ENCODE measurements around the gene LMNTD2. TPM values are rescaled to one million over a fixed set of nuclear protein-coding genes. Genes with fewer than 3 reads are reported as not detected.
A peak's percentile ranks its signal among the peaks of the same experiment; 100 is the strongest.

The LMNTD2 gene
- polyA plus RNA-seq, 2 of the 4 experiments (the other 2 are of a cell fraction), result 2.2 to 3.5 TPM

DNA sequence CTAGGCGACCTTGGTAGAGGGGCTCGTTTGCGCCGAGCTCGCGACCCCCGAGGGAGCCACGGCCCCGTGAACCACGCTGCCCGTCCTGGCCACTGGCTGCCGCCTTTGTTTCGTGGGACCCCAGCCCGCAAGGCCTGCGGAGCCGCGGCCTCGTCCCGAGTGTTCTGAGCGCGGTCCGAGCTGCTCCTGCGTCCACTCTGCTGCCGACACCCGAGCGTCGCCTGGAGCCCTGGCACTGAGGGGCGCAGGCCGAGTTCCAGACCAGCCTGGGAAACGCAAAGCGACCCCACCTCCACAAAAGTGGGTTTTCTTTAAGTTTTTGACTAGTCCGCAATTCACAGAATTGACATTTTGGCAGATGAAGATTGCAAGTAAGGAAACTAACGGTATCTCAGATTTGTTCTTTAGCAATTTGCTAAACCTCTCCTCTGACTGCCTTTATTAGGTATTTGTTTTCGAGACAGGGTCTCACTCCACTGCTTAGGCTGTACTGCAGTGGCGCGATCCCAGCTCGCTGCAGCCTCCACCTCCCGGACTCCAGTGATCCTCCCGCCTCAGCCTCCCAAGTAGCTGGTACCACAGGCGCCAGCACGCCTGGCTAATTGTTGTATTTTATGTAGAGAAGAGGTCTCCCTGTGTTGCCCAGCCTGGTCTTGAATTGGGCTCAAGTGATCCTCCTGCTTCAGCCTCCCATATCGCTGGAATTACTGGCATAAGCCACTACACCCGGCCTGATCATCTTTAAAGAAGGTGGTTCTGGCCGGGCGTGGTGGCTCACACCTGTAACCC, 52.6 kb downstream of the LMNTD2 start:
- peak in 1 of 2 experiments; percentile 1; a peak in 3 of 6 replicates for ATAC-seq
- POLR2A ChIA-PET, result no interaction called here
- FAIRE-seq, result no peak
- WGBS (ENCODE audit: missing lambda C conversion rate), result 52% methylated on average over 35 of the region's 45 CpGs
- H3K9me3 ChIP-seq, result no peaks in the 10 kb centered on the region
- no peak for TF ChIP-seq JUNB (IDR thresholded peaks at IDR 0.05)
- TF ChIP-seq GATA3 (IDR thresholded peaks at IDR 0.05; ENCODE audit: borderline replicate concordance), result no peak
- no peak for TF ChIP-seq KDM5A (IDR thresholded peaks at IDR 0.05)
- TF ChIP-seq SMC3 (IDR thresholded peaks at IDR 0.05), result no peak
- TF ChIP-seq, protein P1, sequence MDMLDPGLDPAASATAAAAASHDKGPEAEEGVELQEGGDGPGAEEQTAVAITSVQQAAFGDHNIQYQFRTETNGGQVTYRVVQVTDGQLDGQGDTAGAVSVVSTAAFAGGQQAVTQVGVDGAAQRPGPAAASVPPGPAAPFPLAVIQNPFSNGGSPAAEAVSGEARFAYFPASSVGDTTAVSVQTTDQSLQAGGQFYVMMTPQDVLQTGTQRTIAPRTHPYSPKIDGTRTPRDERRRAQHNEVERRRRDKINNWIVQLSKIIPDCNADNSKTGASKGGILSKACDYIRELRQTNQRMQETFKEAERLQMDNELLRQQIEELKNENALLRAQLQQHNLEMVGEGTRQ (IDR thresholded peaks at IDR 0.05), result no peak
- TF ChIP-seq ZC3H11A (IDR thresholded peaks at IDR 0.05), result no peak
- TF ChIP-seq, protein P2, sequence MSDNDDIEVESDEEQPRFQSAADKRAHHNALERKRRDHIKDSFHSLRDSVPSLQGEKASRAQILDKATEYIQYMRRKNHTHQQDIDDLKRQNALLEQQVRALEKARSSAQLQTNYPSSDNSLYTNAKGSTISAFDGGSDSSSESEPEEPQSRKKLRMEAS (IDR thresholded peaks at IDR 0.05), result no peak
- TF ChIP-seq EHMT2 (IDR thresholded peaks at IDR 0.05; ENCODE audit: low read depth), result no peak
- no peak for TF ChIP-seq POLR2A (IDR thresholded peaks at IDR 0.05; ENCODE audit: low read length)
- no peak for TF ChIP-seq TFCP2L1 (CRISPR knock-in tag; IDR thresholded peaks at IDR 0.05)
- no peak for TF ChIP-seq CBX2 (IDR thresholded peaks at IDR 0.05; ENCODE audit: borderline replicate concordance, low read depth)
- TF ChIP-seq EHF (CRISPR knock-in tag; IDR thresholded peaks at IDR 0.05), result no peak
- TF ChIP-seq, protein P3, sequence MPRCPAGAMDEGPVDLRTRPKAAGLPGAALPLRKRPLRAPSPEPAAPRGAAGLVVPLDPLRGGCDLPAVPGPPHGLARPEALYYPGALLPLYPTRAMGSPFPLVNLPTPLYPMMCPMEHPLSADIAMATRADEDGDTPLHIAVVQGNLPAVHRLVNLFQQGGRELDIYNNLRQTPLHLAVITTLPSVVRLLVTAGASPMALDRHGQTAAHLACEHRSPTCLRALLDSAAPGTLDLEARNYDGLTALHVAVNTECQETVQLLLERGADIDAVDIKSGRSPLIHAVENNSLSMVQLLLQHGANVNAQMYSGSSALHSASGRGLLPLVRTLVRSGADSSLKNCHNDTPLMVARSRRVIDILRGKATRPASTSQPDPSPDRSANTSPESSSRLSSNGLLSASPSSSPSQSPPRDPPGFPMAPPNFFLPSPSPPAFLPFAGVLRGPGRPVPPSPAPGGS (IDR thresholded peaks at IDR 0.05), result no peak
- no peak for TF ChIP-seq RNF2 (IDR thresholded peaks at IDR 0.05; ENCODE audit: borderline replicate concordance, low read depth)
- TF ChIP-seq ESRRA (IDR thresholded peaks at IDR 0.05; ENCODE audit: borderline replicate concordance, low read length), result no peak
- no peak for TF ChIP-seq HEYL (CRISPR knock-in tag; IDR thresholded peaks at IDR 0.05)
- DNase-seq (ENCODE audit: low read depth in 1 of 2, low spot score in 1 of 2), result no peak
- H3K27ac ChIP-seq, result peak overlapping the region; percentile 69 to 97
- peak overlapping the region; percentile 91 for H3K4me2 ChIP-seq
- CTCF ChIA-PET, result interaction anchor here (7.4 kb wide), 1 partner anchor 10 kb away, joined by 55 read pairs; no protein-coding TSS in a partner anchor
- H3K4me3 ChIP-seq, result peak overlapping the region; percentile 83
- H3K4me1 ChIP-seq, result peaks cover 15% of the 10 kb centered on the region; the same call in 2 of the 3 replicates

DNA sequence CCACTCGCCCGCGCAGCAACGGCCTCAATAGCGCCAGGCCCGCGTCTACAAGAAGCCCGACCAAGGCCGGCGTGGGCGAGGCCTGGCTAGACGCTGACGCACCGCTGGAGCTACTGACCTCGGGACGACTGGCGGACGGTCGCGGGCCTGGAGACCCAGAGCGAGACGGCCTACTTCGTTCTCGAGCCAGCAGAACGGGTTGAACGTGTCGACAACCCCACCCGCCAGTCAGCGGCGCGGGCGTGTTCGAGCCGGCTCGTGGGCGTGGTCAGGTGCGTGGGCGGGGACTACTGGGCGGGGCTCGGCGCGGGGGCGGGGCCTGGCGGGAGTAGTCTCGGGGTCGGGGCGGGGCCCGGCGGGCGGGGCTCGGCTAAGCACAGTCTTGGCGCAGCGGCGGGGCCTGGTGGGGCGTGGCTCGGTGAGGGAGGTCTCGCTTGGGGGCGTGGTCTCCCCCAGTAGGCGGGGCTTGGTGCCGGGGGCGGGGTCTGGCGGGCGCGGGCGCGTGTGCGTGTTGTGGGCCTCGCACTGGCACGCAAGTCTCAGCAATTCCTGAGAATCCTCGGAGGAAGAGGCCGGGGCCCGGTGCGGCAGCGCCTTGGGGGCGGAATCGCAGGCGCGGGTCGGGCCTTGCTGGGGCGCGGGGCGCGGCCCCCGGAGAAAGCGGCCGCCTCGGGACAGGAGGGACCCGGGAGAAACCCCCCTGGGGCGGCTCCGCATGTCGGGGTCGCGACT, 53.4 kb downstream of the LMNTD2 start, which contains the start of gene RNH1:
TSS of gene RNH1 (minus strand) at position 248 of the 732 bp plus-strand sequence. CDS start 5,080 bp downstream, outside the sequence.
- Histone ChIP-seq H3K4me3 (peak within 1 kb of the TSS; percentile 83), H3K27ac (peak within 1 kb of the TSS; percentile 97), H3K4me1 (peaks cover 15% of the 10 kb centered on the region; the same call in 2 of the 3 replicates), H3K4me2 (peak within 1 kb of the TSS; percentile 91), H3K9me3 (no peaks in the 10 kb centered on the region)
- 0% methylated on average over 7 of the region's 93 CpGs for WGBS (ENCODE audit: missing lambda C conversion rate)
- TF ChIP-seq, protein P4, sequence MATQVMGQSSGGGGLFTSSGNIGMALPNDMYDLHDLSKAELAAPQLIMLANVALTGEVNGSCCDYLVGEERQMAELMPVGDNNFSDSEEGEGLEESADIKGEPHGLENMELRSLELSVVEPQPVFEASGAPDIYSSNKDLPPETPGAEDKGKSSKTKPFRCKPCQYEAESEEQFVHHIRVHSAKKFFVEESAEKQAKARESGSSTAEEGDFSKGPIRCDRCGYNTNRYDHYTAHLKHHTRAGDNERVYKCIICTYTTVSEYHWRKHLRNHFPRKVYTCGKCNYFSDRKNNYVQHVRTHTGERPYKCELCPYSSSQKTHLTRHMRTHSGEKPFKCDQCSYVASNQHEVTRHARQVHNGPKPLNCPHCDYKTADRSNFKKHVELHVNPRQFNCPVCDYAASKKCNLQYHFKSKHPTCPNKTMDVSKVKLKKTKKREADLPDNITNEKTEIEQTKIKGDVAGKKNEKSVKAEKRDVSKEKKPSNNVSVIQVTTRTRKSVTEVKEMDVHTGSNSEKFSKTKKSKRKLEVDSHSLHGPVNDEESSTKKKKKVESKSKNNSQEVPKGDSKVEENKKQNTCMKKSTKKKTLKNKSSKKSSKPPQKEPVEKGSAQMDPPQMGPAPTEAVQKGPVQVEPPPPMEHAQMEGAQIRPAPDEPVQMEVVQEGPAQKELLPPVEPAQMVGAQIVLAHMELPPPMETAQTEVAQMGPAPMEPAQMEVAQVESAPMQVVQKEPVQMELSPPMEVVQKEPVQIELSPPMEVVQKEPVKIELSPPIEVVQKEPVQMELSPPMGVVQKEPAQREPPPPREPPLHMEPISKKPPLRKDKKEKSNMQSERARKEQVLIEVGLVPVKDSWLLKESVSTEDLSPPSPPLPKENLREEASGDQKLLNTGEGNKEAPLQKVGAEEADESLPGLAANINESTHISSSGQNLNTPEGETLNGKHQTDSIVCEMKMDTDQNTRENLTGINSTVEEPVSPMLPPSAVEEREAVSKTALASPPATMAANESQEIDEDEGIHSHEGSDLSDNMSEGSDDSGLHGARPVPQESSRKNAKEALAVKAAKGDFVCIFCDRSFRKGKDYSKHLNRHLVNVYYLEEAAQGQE (IDR thresholded peaks at IDR 0.05), result no peak
- TF ChIP-seq ZFP36 (IDR thresholded peaks at IDR 0.05; ENCODE audit: borderline replicate concordance, partially characterized antibody), result no peak
- TF ChIP-seq JUN (IDR thresholded peaks at IDR 0.05), result peak in 1 of 2 experiments; percentile 92; a peak in 2 of 5 replicates
- TF ChIP-seq, protein P5, sequence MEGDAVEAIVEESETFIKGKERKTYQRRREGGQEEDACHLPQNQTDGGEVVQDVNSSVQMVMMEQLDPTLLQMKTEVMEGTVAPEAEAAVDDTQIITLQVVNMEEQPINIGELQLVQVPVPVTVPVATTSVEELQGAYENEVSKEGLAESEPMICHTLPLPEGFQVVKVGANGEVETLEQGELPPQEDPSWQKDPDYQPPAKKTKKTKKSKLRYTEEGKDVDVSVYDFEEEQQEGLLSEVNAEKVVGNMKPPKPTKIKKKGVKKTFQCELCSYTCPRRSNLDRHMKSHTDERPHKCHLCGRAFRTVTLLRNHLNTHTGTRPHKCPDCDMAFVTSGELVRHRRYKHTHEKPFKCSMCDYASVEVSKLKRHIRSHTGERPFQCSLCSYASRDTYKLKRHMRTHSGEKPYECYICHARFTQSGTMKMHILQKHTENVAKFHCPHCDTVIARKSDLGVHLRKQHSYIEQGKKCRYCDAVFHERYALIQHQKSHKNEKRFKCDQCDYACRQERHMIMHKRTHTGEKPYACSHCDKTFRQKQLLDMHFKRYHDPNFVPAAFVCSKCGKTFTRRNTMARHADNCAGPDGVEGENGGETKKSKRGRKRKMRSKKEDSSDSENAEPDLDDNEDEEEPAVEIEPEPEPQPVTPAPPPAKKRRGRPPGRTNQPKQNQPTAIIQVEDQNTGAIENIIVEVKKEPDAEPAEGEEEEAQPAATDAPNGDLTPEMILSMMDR (IDR thresholded peaks at IDR 0.05), result no peak
- no peak for TF ChIP-seq RARB (CRISPR knock-in tag; IDR thresholded peaks at IDR 0.05)
- TF ChIP-seq POLR2A (IDR thresholded peaks at IDR 0.05; ENCODE audit: low read length), result peak; percentile 65
- TF ChIP-seq, protein P6, sequence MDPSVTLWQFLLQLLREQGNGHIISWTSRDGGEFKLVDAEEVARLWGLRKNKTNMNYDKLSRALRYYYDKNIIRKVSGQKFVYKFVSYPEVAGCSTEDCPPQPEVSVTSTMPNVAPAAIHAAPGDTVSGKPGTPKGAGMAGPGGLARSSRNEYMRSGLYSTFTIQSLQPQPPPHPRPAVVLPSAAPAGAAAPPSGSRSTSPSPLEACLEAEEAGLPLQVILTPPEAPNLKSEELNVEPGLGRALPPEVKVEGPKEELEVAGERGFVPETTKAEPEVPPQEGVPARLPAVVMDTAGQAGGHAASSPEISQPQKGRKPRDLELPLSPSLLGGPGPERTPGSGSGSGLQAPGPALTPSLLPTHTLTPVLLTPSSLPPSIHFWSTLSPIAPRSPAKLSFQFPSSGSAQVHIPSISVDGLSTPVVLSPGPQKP (IDR thresholded peaks at IDR 0.05; ENCODE audit: low read depth, low read length), result no peak
- TF ChIP-seq, protein P7, sequence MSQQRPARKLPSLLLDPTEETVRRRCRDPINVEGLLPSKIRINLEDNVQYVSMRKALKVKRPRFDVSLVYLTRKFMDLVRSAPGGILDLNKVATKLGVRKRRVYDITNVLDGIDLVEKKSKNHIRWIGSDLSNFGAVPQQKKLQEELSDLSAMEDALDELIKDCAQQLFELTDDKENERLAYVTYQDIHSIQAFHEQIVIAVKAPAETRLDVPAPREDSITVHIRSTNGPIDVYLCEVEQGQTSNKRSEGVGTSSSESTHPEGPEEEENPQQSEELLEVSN (IDR thresholded peaks at IDR 0.05; ENCODE audit: borderline replicate concordance, low read depth), result peak; percentile 76
- TF ChIP-seq, protein P2 (IDR thresholded peaks at IDR 0.05), result peak; percentile 70; the same call in 1 of the 2 replicates
- peak; percentile 65 for TF ChIP-seq PHF8 (IDR thresholded peaks at IDR 0.05; ENCODE audit: borderline replicate concordance, low read depth)
- DNase-seq (ENCODE audit: low read depth in 1 of 2, low spot score in 1 of 2) (peak; percentile 80 to 97), FAIRE-seq (no peak), ATAC-seq (peak; percentile 68 to 78)
- ChIA-PET CTCF (interaction anchor here (0.8 to 7.4 kb wide), 3 partner anchors 10 to 102 kb away, joined by 3 to 55 read pairs (median 4); no protein-coding TSS in a partner anchor), POLR2A (interaction anchor here (0.6 to 1.9 kb wide), 12 partner anchors 9 to 300 kb away, joined by 3 to 18 read pairs (median 4); partner anchors contain the start of genes BET1L, HRAS, PTDSS2 and RIC8A)
